Keratinocyte (primary cell): Measurements from ENCODE around the gene PLXNA3. TPM values are rescaled to one million over a fixed set of nuclear protein-coding genes. Genes with fewer than 3 reads are reported as not detected.

Experiments
- DNase-seq: peaks from one replicate; pipeline ENCODE4 v3.0.0-alpha.2; 2011; ENCODE audit warnings: low read depth, missing footprints, low spot score
- FAIRE-seq: peaks from 2 replicates; lab custom pipeline; 2011; peaks lifted over from hg19 to GRCh38; lab: Jason Lieb, UNC
- H2AFZ ChIP-seq: 2 replicates; pipeline ENCODE4 v1.6.0; 2012; ENCODE audit warnings: low read length, control low read depth, inconsistent platforms; ENCODE audit not compliant: control insufficient read depth
- H3K27ac ChIP-seq: 2 replicates; pipeline ENCODE4 v1.5.1; 2011; ENCODE audit warnings: low read length; ENCODE audit not compliant: control insufficient read depth, insufficient read depth
- H3K27me3 ChIP-seq: 3 replicates; pipeline ENCODE4 v1.6.0; 2011; ENCODE audit warnings: low read length; ENCODE audit not compliant: control insufficient read depth, insufficient read depth; ENCODE audit errors: extremely low read depth
- H3K36me3 ChIP-seq, 2 experiments: 2 replicates in 1 of 2; 3 replicates in 1 of 2; pipeline ENCODE4 v1.5.1; 2011; ENCODE audit warnings: low read length in 2 of 2, mild to moderate bottlenecking in 1 of 2; ENCODE audit not compliant: control insufficient read depth in 2 of 2, insufficient read depth in 2 of 2; ENCODE audit errors: extremely low read depth in 1 of 2
- H3K4me1 ChIP-seq: 3 replicates; pipeline ENCODE4 v1.5.1; 2011; ENCODE audit warnings: low read length; ENCODE audit not compliant: control insufficient read depth, insufficient read depth; ENCODE audit errors: extremely low read depth
- H3K4me2 ChIP-seq: 3 replicates; pipeline ENCODE4 v1.6.0; 2011; ENCODE audit warnings: low read depth, low read length; ENCODE audit not compliant: control insufficient read depth, insufficient read depth; ENCODE audit errors: extremely low read depth
- H3K4me3 ChIP-seq, 3 experiments: fragments of 200-600 bp in 1 of 3; sonication (generic) in 1 of 3; 2 replicates in 2 of 3; 3 replicates in 1 of 3; pipeline ENCODE4 v1.5.1; 2011 to 2016; ENCODE audit warnings: low read length in 3 of 3, mild to moderate bottlenecking in 3 of 3, control low read depth in 2 of 3, inconsistent platforms in 1 of 3, low read depth in 1 of 3, mixed read lengths in 1 of 3, mixed run types in 1 of 3, moderate library complexity in 1 of 3; ENCODE audit not compliant: control insufficient read depth in 2 of 3, insufficient read depth in 2 of 3; ENCODE audit errors: extremely low read depth in 1 of 3
- H3K79me2 ChIP-seq: 2 replicates; pipeline ENCODE4 v1.6.0; 2012; ENCODE audit warnings: low read length; ENCODE audit not compliant: control insufficient read depth, insufficient read depth
- H3K9ac ChIP-seq: 3 replicates; pipeline ENCODE4 v1.6.0; 2011; ENCODE audit warnings: low read length; ENCODE audit not compliant: control insufficient read depth, insufficient read depth; ENCODE audit errors: extremely low read depth
- H3K9me1 ChIP-seq: 3 replicates; pipeline ENCODE4 v1.6.0; 2011; ENCODE audit warnings: low read length; ENCODE audit not compliant: control insufficient read depth, insufficient read depth; ENCODE audit errors: extremely low read depth
- H3K9me3 ChIP-seq: 2 replicates; pipeline ENCODE4 v1.5.1; 2012; ENCODE audit warnings: low read depth, low read length; ENCODE audit not compliant: control insufficient read depth
- H4K20me1 ChIP-seq: 3 replicates; pipeline ENCODE4 v1.6.0; 2011; ENCODE audit warnings: low read length; ENCODE audit not compliant: control insufficient read depth, insufficient read depth; ENCODE audit errors: extremely low read depth
- EZH2 ChIP-seq: IDR thresholded peaks from one replicate; pipeline ENCODE4 v1.6.1; 2012; ENCODE audit warnings: inconsistent platforms, mild to moderate bottlenecking, low read length, moderate library complexity
- dilution Hi-C: fragments of 300-500 bp; cut with MboI; formaldehyde crosslinking; loops from one replicate; pipeline ENCODE4 v1.7.0; 2020; ENCODE audit warnings: low sequenced_read_pairs; ENCODE audit not compliant: extremely low pct_ligation_motif_present
- polyA plus RNA-seq, 5 experiments: library from polyadenylated mRNA; depleted of rRNA in 3 of 5; stranded (reverse) in 3 of 5; stranded (forward) in 1 of 5; unstranded in 1 of 5; fragments of >200 nt; gene quantifications; 1 replicate in 1 of 5; 2 replicates in 3 of 5; 3 replicates in 1 of 5; pipeline versions ENCODE4 v1.2.1 to v1.2.3, GENCODE V29; 2011 to 2012; ENCODE audit warnings: missing spikeins in 2 of 5, low read depth in 1 of 5, low replicate concordance in 1 of 5
- TF ChIP-seq, protein P1 (sequence below), 3 experiments: IDR thresholded peaks in 1 of 3; conservative IDR thresholded peaks in 1 of 3; optimal IDR thresholded peaks in 1 of 3; 2 replicates in 2 of 3; 3 replicates in 1 of 3; pipeline versions ENCODE3 to v1.5.1; 2011; ENCODE audit warnings: low read length in 3 of 3, mild to moderate bottlenecking in 3 of 3, moderate library complexity in 2 of 3, control low read depth in 1 of 3, inconsistent platforms in 1 of 3; ENCODE audit not compliant: insufficient read depth in 2 of 3; ENCODE audit errors: extremely low read depth in 1 of 3

The PLXNA3 gene
- polyA plus RNA-seq, 1 donor (not counting 4 experiments of a cell fraction or from before 2014, with no cell fraction given), result 7.6 TPM

DNA sequence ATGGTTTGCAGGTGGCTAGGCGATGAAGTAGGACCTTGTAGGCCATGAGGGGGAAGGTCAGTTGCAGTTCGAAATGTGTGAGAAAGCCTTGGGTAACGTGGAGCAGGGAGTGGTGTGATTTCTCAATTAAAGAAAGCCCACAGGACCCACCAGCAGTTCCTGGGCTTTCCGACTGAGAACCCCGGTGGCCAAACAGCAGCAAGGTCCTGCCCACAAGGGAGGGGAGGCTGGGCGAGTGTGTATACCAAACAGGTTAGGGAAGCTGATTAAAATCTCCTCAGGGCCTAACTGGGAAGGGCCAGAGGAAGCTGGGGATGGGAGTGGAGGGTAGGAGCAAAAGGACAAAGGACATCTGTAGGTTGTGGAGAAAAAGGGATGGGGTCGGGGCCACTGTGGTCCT, 27.2 kb upstream of the PLXNA3 start:
- H3K4me1 ChIP-seq, result peaks cover 6% of the 10 kb centered on the region
- no peak overlapping the region for H2AFZ ChIP-seq
- H3K4me3 ChIP-seq, result no peak overlapping the region
- dilution Hi-C loops, result no loop called here
- FAIRE-seq (no peak), DNase-seq (no peak)
- H3K79me2 ChIP-seq, result peaks cover 14% of the 10 kb centered on the region
- no peaks in the 10 kb centered on the region for H4K20me1 ChIP-seq
- H3K9ac ChIP-seq, result no peak overlapping the region
- TF ChIP-seq, protein P1, sequence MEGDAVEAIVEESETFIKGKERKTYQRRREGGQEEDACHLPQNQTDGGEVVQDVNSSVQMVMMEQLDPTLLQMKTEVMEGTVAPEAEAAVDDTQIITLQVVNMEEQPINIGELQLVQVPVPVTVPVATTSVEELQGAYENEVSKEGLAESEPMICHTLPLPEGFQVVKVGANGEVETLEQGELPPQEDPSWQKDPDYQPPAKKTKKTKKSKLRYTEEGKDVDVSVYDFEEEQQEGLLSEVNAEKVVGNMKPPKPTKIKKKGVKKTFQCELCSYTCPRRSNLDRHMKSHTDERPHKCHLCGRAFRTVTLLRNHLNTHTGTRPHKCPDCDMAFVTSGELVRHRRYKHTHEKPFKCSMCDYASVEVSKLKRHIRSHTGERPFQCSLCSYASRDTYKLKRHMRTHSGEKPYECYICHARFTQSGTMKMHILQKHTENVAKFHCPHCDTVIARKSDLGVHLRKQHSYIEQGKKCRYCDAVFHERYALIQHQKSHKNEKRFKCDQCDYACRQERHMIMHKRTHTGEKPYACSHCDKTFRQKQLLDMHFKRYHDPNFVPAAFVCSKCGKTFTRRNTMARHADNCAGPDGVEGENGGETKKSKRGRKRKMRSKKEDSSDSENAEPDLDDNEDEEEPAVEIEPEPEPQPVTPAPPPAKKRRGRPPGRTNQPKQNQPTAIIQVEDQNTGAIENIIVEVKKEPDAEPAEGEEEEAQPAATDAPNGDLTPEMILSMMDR (optimal IDR thresholded peaks at IDR 0.05 in 1 of 3, IDR thresholded peaks at IDR 0.05 in 1 of 3, conservative IDR thresholded peaks at IDR 0.05 in 1 of 3; ENCODE audit: extremely low read depth in 1 of 3, insufficient read depth in 2 of 3, low read length in 3 of 3), result no peak
- H3K27me3 ChIP-seq, result no peaks in the 10 kb centered on the region
- H3K27ac ChIP-seq, result no peak overlapping the region
- no peak overlapping the region for H3K4me2 ChIP-seq
- no peaks in the 10 kb centered on the region for H3K9me1 ChIP-seq
- H3K36me3 ChIP-seq, result peaks cover 4 to 5% of the 10 kb centered on the region in 2 experiments
- H3K9me3 ChIP-seq, result no peaks in the 10 kb centered on the region

DNA sequence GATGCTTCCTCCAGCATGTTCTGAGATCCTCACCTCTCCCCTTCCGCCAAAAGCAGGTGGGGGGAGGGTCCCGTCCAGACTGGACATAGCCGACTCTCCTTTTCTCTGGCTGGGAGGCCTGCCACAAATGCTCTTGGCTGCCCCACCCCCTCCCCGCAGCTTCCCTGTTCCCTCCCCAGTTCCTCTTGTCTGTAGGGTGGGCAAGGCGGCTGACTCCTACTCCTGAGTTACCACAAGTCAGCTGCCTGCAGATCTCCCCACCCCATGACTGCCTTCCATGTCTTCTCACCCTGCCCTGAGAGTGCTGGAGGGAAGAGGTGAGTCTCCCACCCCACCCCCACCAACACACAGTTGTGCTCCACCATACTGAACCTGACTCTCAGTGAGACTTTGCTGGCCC, 26.7 kb upstream of the PLXNA3 start:
- Histone ChIP-seq H3K9me1 (no peaks in the 10 kb centered on the region), H4K20me1 (no peaks in the 10 kb centered on the region), H3K27me3 (no peaks in the 10 kb centered on the region), H2AFZ (no peak overlapping the region), H3K9ac (no peak overlapping the region), H3K4me2 (no peak overlapping the region), H3K36me3 (peaks cover 4 to 5% of the 10 kb centered on the region in 2 experiments), H3K27ac (no peak overlapping the region), H3K4me3 (no peak overlapping the region), H3K9me3 (no peaks in the 10 kb centered on the region), H3K4me1 (peaks cover 6% of the 10 kb centered on the region), H3K79me2 (peaks cover 14% of the 10 kb centered on the region)
- TF ChIP-seq EZH2, result no peak
- DNase-seq, result no peak
- no peak for FAIRE-seq
- dilution Hi-C loops, result no loop called here

DNA sequence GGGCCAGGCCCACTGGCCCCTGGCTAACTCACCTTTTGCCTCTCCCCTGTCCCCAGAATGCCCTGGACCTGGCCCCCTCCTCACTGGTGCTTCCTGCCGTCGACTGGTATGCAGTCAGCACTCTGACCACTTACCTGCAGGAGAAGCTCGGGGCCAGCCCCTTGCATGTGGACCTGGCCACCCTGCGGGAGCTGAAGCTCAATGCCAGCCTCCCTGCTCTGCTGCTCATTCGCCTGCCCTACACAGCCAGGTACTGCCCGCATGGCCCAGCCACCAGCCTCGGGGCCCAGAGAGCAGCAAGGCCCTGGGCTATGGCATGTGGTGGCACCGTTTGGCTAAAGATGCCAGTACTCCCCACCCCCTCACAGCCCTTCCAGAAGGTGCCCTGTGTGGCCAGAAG, 25.9 kb upstream of the PLXNA3 start:
- Histone ChIP-seq H3K9ac (no peak overlapping the region), H4K20me1 (no peaks in the 10 kb centered on the region), H3K4me2 (no peak overlapping the region), H3K27ac (no peak overlapping the region), H3K36me3 (peaks cover 4 to 5% of the 10 kb centered on the region in 2 experiments), H2AFZ (no peak overlapping the region), H3K9me3 (no peaks in the 10 kb centered on the region), H3K9me1 (no peaks in the 10 kb centered on the region), H3K79me2 (peaks cover 16% of the 10 kb centered on the region), H3K4me1 (peaks cover 6% of the 10 kb centered on the region), H3K27me3 (no peaks in the 10 kb centered on the region), H3K4me3 (no peak overlapping the region)
- no peak for FAIRE-seq
- TF ChIP-seq, protein P1 (optimal IDR thresholded peaks at IDR 0.05 in 1 of 3, IDR thresholded peaks at IDR 0.05 in 1 of 3, conservative IDR thresholded peaks at IDR 0.05 in 1 of 3; ENCODE audit: extremely low read depth in 1 of 3, insufficient read depth in 2 of 3, low read length in 3 of 3), result no peak
- no peak for TF ChIP-seq EZH2
- dilution Hi-C loops, result no loop called here
- DNase-seq, result no peak
